Measurements from ENCODE around the gene LRRC49.

- TF ChIP-seq EZH2 (IDR thresholded peaks at IDR 0.05; ENCODE audit: borderline replicate concordance, low read depth, low read length, severe bottlenecking) (no peak), POLR2A (IDR thresholded peaks at IDR 0.05; ENCODE audit: low read depth, low read length) (no peak), CTCF (IDR thresholded peaks at IDR 0.05; ENCODE audit: extremely low read depth in 1 of 2, insufficient read depth in 1 of 2, low read depth in 1 of 2, low read length in 2 of 2) (no peak), POLR2AphosphoS5 (IDR thresholded peaks at IDR 0.05; ENCODE audit: insufficient read depth, low read depth, low read length) (no peak), MAX (IDR thresholded peaks at IDR 0.05; ENCODE audit: insufficient read depth, insufficient read length) (no peak), JUN (IDR thresholded peaks at IDR 0.05; ENCODE audit: borderline replicate concordance, insufficient read depth, insufficient read length, low read depth) (no peak), GATA2 (IDR thresholded peaks at IDR 0.05; ENCODE audit: insufficient read depth, insufficient read length, low read depth, low read length) (no peak), MYC (IDR thresholded peaks at IDR 0.05; ENCODE audit: low read depth, low read length) (no peak), FOS (IDR thresholded peaks at IDR 0.05; ENCODE audit: borderline replicate concordance, insufficient read depth, low read length) (no peak)
Measured at GRCh38 chr15:71079208-71080044, 186.8 kb downstream of the LRRC49 start.
